ENCODE data around the gene CRIM1. TPM values are rescaled to one million over a fixed set of nuclear protein-coding genes. Genes with fewer than 3 reads are reported as not detected.
A peak's percentile ranks its signal among the peaks of the same experiment; 100 is the strongest.

The CRIM1 gene
- total RNA-seq, 1 experiment from 2014 or later: 46.5 TPM

DNA sequence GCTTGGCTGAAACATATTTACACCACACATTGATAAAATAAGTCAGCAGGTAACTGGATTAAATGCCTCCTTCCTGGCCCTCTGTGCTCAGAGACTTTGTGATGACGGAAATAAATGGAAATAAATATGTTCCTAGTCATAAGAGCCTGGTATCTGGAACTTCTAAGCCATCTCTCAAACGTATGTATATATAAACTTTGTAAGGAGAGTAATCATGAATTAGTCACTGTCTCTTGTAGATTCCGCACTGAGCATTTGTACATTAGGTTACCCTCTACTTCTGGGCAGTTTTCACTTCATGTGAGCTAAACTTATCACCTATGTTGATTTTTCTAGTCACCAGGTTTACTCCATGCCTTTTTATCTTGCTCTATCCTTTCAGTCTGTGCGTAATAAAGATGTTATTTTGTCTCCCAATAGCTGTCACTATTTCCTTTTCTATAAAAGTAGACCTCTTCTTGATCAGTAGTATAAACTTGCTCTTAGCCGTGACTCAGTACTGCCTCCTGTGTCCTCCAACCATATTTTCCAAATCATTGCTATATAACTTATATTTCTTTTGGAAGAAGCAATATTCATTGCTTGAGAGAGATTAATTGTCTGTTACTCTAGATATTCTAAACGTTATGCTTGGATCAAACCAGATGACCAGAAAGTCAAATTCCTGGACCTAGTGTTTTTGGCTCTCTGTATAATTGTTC is 189.2 kb downstream of the CRIM1 start:
- no peak for TF ChIP-seq EZH2 (IDR thresholded peaks at IDR 0.05; ENCODE audit: borderline replicate concordance, low read depth, low read length, poor library complexity, severe bottlenecking)
- TF ChIP-seq, protein P1, sequence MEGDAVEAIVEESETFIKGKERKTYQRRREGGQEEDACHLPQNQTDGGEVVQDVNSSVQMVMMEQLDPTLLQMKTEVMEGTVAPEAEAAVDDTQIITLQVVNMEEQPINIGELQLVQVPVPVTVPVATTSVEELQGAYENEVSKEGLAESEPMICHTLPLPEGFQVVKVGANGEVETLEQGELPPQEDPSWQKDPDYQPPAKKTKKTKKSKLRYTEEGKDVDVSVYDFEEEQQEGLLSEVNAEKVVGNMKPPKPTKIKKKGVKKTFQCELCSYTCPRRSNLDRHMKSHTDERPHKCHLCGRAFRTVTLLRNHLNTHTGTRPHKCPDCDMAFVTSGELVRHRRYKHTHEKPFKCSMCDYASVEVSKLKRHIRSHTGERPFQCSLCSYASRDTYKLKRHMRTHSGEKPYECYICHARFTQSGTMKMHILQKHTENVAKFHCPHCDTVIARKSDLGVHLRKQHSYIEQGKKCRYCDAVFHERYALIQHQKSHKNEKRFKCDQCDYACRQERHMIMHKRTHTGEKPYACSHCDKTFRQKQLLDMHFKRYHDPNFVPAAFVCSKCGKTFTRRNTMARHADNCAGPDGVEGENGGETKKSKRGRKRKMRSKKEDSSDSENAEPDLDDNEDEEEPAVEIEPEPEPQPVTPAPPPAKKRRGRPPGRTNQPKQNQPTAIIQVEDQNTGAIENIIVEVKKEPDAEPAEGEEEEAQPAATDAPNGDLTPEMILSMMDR (conservative IDR thresholded peaks at IDR 0.05; ENCODE audit: low read depth, low read length): peak; percentile 49
- ChIA-PET CTCF (no interaction called here), POLR2A (ENCODE audit: low non-redundant PET) (no interaction called here)
- Histone ChIP-seq H3K36me3 (ENCODE audit: insufficient read depth, low read length, poor library complexity, severe bottlenecking) (peaks cover 9% of the 10 kb centered on the region), H3K27ac (ENCODE audit: low read depth, low read length, poor library complexity, severe bottlenecking) (no peak overlapping the region), H3K4me3 (ENCODE audit: low read depth, low read length, poor library complexity, severe bottlenecking) (no peak overlapping the region), H3K27me3 (replicated peaks; ENCODE audit: insufficient read depth, low read depth, low read length, poor library complexity) (no peaks in the 10 kb centered on the region), H3K9me3 (ENCODE audit: low read depth, low read length, poor library complexity, severe bottlenecking) (no peaks in the 10 kb centered on the region), H3K4me1 (ENCODE audit: insufficient read depth, low read length, poor library complexity, severe bottlenecking) (no peaks in the 10 kb centered on the region)
- no TSS peak for BruUV-seq (replicated peaks)
- no peak for DNase-seq (ENCODE audit: low spot score)
- intact Hi-C loops (cut with micrococcal nuclease; ENCODE audit: unreplicated experiment): no loop called here

DNA sequence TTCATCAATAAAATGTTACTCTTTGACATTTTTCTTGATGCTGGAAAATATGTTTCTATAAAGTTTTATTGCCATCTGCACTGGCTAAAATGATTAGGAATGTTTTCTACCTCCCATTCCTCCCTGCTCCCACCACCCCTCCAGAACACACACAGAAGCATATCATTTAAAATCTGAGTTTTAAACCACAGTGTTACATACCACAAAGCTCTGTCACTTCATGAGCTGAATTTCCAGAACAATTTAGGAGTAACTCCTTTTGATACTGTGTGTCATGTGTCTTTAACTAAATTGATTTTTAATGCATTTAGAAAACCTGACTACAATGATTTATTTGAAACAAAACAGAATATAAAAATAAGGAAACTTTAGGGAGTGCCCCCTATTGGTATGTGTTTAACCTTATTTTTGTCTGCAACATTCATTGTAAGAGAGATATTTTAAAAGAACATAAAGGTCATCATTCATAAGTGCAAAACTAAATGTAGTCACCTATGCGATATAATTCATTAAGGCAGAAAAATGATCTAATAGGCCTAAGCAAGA is 190.4 kb downstream of the CRIM1 start:
- Histone ChIP-seq H3K27ac (ENCODE audit: low read depth, low read length, poor library complexity, severe bottlenecking) (no peak overlapping the region), H3K27me3 (replicated peaks; ENCODE audit: insufficient read depth, low read depth, low read length, poor library complexity) (no peaks in the 10 kb centered on the region), H3K4me1 (ENCODE audit: insufficient read depth, low read length, poor library complexity, severe bottlenecking) (no peaks in the 10 kb centered on the region), H3K9me3 (ENCODE audit: low read depth, low read length, poor library complexity, severe bottlenecking) (no peaks in the 10 kb centered on the region), H3K4me3 (ENCODE audit: low read depth, low read length, poor library complexity, severe bottlenecking) (no peak overlapping the region), H3K36me3 (ENCODE audit: insufficient read depth, low read length, poor library complexity, severe bottlenecking) (peaks cover 20% of the 10 kb centered on the region)
- intact Hi-C loops (cut with micrococcal nuclease; ENCODE audit: unreplicated experiment): no loop called here
- TF ChIP-seq, protein P1 (conservative IDR thresholded peaks at IDR 0.05; ENCODE audit: low read depth, low read length): peak; percentile 47; the same call in 1 of the 2 replicates
- no peak for TF ChIP-seq EZH2 (IDR thresholded peaks at IDR 0.05; ENCODE audit: borderline replicate concordance, low read depth, low read length, poor library complexity, severe bottlenecking)
- POLR2A ChIA-PET (ENCODE audit: low non-redundant PET): no interaction called here
- DNase-seq (ENCODE audit: low spot score): no peak
- CTCF ChIA-PET: no interaction called here
- BruUV-seq (replicated peaks): no TSS peak

DNA sequence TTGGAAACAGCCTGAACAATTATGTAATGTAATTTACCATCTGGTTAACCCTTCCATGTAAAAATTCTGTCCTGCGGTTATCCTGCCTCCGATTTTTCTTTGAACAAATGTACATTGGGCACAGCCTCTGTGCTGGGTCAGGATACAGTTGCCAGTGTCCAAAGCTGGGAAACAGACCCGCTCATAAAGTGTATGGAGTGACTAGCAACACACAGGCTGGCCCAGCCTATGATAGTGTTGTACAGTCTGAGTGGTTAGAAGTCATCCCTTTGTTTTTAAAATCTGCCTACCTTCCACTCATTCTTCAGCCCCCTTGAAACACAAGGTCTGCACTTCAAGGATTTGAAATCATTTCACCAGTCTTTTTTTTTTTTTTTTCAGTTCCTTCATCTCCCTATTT is 192.3 kb downstream of the CRIM1 start:
- CTCF ChIA-PET: no interaction called here
- no peak for DNase-seq (ENCODE audit: low spot score)
- no TSS peak for BruUV-seq (replicated peaks)
- Histone ChIP-seq H3K27ac (ENCODE audit: low read depth, low read length, poor library complexity, severe bottlenecking) (no peak overlapping the region), H3K36me3 (ENCODE audit: insufficient read depth, low read length, poor library complexity, severe bottlenecking) (peaks cover 31% of the 10 kb centered on the region), H3K9me3 (ENCODE audit: low read depth, low read length, poor library complexity, severe bottlenecking) (no peaks in the 10 kb centered on the region), H3K4me1 (ENCODE audit: insufficient read depth, low read length, poor library complexity, severe bottlenecking) (no peaks in the 10 kb centered on the region), H3K27me3 (replicated peaks; ENCODE audit: insufficient read depth, low read depth, low read length, poor library complexity) (no peaks in the 10 kb centered on the region), H3K4me3 (ENCODE audit: low read depth, low read length, poor library complexity, severe bottlenecking) (no peak overlapping the region)
- POLR2A ChIA-PET (ENCODE audit: low non-redundant PET): no interaction called here
- intact Hi-C loops (cut with micrococcal nuclease; ENCODE audit: unreplicated experiment): no loop called here
- TF ChIP-seq, protein P1 (conservative IDR thresholded peaks at IDR 0.05; ENCODE audit: low read depth, low read length): no peak
- no peak for TF ChIP-seq EZH2 (IDR thresholded peaks at IDR 0.05; ENCODE audit: borderline replicate concordance, low read depth, low read length, poor library complexity, severe bottlenecking)

All from A673 (cell line).